Fibroblast of skin of right quadriceps (primary cell): ENCODE results near the gene ARHGAP23.
A peak's percentile ranks its signal among the peaks of the same experiment; 100 is the strongest.

Experiments used
- DNase-seq: peaks from one replicate; pipeline ENCODE4 v3.0.0-alpha.2; 2013

Gene ARHGAP23

GRCh38 chr17:38443356-38444031 lies 15.2 kb downstream of the ARHGAP23 start:
- DNase-seq, result no peak

DNA sequence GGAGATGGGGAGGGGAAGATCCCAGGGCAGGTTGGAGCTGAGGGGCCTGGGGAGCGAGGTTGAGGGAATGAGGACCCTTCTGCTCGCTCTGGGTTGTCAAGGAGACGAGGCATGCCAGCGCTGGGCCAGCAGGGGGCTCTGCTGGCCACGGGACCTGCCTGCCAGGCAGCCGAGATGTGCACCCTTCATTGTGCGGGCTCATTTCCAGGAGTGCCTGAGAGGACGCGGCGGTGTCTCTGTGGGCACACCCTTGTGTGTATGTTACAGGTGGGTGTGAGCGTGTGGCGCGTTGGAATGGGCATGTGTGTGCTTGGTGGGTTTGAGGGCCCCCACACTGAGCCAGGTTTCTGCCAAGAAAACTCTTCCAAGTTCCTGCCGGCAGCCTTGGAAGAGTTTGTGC lies 15.9 kb downstream of the ARHGAP23 start:
- peak; percentile 66 for DNase-seq

DNA sequence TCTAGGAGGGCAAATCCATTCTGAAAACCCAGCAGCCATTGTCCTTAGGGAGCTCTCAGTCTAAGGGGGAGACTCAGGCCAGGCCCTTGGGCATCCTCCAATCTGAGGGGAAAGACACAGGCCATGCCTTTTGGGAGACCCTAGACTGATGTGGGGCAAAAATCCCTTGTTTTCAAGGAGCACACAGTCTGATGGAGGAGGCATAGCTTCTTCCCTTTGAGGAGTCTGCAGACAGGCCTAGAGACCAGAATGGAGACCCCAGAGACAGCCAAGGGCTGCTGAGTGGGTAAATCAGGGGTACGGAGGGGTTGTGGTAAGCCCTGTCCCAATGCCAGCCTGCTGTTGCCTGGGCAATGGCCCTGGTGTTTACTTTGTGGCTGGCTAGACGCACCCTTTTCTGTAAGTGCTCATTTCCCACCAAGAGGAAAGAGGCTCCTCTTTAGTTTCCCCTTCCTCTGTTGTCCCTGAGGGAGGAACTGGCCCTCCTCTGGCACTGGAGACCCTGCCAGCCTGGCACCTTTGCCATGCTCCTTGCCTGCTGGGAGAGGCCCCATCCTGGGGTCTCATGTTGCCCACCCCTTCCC lies 19.3 kb downstream of the ARHGAP23 start:
- no peak for DNase-seq

DNA sequence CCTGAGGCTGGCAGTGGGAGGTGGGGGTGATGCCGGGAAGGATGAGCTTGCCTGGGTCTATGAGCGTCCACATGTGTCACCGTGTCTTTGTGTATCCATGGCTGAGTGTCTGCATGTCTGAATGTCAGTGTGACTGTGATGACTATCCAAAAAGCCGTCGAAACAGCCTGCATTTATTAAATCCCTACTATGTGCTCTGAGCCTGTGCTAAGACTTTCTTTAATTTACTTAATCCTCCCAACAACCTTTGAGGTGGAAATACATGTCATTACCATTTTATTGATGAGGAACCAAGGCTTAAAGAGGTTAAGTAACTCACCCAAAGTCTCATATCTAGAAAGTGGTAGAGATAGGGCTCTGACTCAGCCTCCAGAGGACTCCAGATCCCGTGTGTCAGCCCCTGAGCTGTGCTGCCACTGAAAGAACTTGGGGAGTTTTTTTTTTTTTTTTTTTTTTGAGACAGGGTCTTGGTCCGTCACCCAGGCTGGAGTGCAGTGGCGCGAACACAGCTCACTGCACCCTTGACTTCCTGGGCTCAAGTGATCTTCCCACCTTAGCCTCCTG lies 20.0 kb downstream of the ARHGAP23 start:
- peak; percentile 44 for DNase-seq

DNA sequence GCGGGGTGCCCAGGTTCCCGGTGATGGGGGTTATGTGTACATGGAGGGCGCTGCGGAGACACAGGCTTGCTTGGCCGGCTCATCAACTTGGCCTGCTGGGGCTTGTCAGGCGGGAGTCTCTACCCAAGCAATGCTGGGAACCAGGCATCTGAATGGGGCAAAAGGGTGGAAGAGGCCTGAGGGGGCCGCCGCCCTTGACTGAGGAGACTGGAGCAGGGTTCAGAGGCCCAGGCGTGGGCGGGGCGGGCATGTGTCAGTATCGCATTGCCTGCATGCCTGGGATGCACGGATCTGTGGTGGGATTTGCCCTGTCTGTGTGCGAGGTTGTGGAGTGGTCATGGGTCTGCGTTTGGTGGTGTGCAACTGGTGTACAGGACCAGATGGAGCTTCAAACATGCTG lies 21.1 kb downstream of the ARHGAP23 start:
- DNase-seq, result peak; percentile 34

- no peak for DNase-seq
Observed at GRCh38 chr17:38450557-38451029, 22.3 kb downstream of the ARHGAP23 start.

DNA sequence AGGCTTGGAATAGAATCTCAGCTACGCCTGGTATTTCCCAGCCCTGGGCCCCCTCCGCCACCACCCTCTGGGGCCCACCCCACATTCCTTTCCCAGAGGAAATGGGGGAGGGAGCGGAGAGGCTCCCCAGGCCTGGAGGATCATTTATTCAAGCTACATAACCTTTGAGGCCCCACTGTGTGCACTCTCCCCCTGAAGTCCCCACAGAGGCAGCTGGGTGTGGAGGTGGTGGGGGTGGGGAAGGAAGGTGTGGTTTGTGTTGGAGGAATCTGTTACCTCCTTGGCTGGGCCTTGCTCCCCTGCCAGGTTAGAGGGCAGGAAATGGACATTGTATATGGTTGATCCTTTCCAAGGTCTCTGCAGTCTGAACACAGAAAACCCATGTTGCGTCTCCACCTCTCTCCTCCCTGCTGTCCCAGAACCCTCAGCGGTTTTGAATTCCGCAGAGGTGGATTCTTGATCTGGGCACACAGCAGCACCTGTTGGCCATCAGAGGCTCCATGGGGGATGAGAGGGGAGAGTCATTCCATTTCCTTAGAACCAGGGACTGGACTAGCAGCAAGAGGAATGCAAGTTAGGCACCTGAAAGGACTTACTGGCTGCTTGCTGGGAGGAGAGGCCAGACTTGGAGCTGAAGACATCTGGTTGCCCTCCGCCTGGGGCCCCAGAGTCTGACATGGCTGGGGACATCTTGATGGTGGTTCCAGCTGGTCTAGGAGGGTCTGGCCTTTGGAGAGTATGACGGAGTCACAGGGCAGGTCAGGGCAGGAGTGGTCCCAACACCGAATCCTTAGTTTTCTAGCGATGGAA lies 23.0 kb downstream of the ARHGAP23 start:
- DNase-seq, result peak; percentile 95

DNA sequence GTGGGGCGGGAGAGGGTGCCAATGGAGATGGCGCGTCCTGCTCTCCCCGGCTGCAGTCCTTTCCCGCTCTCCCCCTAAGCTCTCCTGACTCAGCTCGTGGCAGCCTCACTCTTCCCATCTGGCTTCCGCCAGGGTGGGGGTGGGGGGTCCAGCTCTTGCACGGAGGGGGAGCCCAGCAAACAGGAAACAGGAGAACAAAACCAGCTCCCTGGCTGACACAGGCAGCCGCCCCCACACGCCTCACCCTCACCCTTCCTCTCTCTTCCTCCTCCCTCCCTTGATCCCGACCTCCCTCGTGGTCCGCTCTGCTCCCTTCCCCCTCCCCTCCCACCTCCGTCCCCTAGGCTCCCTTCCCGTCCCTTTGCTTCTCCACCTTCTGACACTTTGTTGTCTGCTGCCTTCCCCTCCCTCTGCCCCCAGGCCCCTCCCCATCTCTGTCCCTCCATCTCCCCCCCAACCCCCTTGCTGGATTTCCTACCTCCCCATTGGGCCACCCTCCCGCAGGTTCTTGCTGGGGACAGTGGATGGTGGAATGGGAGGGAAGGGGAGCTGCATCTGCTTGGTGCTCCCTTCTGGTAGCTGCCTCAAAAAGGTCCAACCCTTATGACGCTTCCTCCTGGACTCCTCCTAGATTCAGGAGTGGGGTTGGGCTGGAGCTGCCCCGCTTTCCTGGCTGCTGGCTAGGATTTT lies 23.7 kb downstream of the ARHGAP23 start:
- peak; percentile 98 for DNase-seq

GRCh38 chr17:38452719-38453118 lies 24.5 kb downstream of the ARHGAP23 start:
- no peak for DNase-seq

DNA sequence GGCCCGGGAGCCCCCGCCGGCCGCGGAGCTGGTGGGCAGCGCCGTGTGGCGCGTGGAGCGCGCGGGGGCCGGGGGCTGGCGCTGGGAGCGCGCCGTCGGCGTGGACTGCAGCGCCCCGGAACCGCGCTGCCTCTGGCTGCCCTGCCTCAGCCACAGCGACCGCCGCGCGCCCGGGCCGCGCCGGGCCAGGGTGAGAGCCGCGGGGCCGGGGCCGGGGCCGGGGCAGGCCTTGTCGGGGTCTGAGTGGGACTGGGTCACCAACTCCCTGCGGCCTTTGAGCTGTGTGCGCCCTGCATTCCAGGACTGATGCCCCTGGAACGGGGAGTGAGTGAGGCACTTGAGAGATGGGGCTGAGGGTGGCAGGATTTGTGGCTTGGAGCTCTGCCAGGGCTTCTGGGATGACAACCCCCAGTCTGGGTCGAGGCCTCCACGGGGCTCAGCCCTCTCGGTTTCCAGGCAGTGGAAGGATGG lies 25.7 kb downstream of the ARHGAP23 start:
- peak; percentile 76 for DNase-seq

- peak; percentile 67 for DNase-seq
Observed at GRCh38 chr17:38454532-38454931, 26.3 kb downstream of the ARHGAP23 start.

DNA sequence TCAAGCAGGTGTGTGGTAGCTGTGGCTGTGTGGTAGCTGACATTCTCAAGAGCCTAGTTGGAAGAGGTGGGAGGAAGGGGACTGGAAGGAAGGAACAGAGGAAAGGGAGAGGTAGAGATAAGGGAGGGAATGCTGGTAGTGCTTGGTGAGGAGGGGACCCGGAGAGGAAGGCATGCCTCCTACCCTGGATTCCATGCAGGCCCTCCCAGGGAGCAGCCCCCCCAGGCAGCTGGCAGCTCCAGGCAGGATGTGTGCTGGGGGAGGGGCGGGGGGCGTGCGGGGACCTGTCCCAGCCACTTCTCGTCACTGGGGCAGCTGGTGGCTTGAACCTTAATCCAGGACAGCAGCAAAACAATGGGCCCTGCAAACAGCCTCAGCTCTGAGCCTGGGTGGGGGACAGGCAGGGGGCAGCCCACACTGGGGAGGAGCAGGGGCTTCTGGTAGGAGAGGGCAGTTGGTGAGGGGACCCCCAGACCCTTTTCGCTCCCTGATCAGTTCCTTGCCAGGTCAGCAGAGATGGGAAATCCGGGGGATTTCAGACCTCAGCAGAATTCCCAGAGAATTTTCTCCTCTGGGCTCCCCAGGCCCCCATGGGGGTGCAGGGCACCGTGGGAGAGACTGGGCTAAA lies 27.1 kb downstream of the ARHGAP23 start:
- DNase-seq, result no peak

GRCh38 chr17:38456031-38456815 lies 28.0 kb downstream of the ARHGAP23 start:
- DNase-seq, result no peak

DNA sequence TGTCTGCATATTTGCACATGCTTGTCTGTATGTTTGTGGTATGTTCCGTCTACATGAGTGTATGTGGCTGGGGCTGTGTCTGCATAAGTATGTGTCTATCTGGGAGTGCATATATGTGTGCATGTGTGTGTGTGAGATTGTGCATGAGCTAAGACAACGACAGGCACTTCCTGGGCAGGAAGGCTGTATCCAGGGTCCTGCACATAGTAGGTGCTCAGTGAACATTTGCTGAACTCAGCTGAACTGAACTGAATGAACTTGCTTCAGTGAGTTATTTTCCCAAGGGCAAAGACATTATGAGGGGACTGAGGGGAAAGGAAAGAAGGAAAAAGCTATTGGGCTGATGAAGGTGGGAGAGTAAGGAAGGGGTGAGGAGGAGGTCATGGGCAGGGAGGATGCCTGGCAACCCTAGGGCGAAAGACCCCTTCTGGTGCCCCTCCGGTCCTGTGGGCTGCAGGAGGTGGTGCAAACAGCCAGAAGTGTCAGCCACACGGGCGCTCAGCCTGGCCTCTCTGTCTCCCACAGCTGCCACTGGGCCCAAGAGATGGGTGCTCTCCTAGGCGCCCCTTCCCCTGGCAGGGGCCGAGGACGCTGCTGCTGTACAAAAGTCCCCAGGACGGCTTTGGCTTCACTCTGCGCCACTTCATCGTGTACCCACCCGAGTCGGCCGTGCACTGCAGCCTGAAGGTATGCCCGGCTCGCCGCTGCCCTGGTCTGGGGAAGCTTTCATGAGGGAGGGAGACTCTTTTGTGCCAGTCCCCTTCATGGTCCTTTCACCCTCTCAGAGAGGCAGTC lies 29.5 kb downstream of the ARHGAP23 start:
- DNase-seq, result no peak

DNA sequence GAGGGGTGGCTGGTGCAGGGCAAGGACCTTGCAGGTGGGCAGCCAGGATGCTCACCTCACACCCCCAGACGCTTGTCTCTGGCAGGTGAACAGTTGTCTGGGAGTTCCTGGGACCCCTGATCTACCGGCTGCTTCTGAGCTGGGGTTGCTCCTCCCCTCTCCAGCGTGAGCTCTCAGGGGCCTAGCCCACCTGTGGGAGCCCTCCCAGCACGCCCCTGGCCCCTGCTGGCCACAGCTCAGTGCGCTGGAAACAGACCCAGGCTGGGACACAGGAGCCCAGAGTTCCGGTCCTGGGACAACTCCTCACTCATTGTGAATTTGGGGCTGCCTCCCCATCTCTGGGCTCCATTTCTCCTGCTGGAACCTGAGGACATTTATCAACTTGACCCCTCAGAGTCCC lies 30.3 kb downstream of the ARHGAP23 start:
- no peak for DNase-seq

DNA sequence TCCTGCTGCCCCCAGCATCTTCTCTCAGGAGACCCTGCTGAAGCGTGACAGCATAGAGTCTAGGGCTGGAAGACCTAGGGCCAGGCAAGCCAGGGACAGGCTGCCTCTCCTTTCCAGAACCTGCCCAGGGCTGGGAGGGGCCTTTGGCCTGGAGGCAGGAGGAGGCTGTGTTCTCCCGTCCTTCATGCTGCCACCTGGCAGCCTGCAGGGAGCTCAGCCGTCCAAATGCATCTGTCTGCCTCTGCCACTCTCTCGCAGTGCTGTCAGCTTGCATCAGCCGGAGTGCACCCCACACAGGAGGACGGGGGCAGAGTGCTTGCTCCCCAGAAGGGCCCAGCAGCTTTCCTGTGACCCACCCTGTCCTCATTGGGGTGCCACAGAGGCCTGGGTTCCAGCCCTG lies 31.3 kb downstream of the ARHGAP23 start:
- no peak for DNase-seq

GRCh38 chr17:38460082-38460715 lies 31.9 kb downstream of the ARHGAP23 start:
- no peak for DNase-seq

DNA sequence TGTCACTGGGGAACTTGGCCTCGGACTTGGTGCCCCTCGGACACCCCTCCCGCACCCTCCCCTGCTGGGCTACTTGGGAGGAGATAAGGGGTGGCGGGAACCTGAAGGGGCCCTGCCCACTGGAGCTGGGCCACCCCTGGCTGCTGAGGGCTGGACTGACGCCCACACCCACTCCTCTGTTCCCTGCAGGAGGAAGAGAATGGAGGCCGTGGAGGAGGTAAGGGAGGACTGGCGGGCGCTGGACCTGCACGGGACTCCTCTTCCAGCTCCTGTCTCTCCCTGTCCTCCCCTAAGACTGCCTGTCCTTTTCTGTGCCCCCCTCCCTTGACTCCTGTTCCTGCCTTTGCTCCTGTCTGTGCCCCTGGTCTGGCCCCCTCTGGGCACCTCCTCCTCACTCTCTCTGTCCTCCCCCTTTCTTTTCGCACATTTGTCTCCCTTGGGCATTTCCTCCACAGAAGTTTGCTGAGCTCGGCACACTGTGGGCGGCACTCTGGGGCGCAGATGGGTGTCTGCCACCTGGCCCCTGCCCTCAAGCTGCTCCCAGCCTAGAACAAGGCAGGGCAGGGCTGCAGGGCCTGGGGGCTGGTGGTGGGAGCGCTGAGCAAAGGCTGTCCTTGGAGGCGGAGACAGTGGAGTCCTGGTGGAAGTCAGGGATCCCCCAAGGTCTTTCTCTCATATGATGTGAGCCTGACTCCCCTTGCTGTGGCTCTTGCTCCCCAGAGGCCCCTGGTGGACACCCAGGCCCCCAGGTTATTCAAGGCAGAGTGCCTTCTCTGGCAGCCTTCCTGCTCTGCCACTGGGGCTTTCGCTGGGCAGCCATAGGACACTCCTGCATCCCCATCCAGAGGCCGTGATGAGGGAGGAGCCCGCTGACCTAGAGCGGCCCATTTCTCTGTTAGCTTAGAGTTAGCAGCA lies 32.7 kb downstream of the ARHGAP23 start:
- DNase-seq, result no peak

DNA sequence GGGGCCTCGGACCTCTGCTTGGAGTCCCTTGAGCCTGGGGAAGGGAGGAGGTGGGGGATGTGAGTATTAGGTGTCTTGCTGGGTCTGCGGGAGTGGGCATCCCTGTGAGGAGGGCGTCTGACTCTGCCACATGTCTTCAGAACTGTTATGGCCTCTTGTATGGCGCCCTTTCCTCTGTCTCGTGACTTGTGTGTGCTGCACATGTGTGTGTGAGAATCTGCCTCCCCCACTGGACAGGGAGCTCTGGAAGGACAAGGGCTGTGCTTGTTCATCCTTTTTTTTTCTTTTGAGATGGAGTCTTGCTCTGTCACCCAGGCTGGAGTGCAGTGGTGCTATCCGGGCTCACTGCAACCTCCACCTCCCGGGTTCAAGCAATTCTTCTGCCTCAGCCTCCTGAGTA lies 33.4 kb downstream of the ARHGAP23 start:
- DNase-seq, result no peak
